ENCODE data around the gene DEF6. TPM values are rescaled to one million over a fixed set of nuclear protein-coding genes. Genes with fewer than 3 reads are reported as not detected.
A peak's percentile ranks its signal among the peaks of the same experiment; 100 is the strongest.

DEF6 gene
- total RNA-seq, 3 donors from 2014 or later (not counting 1 experiment from before 2014, with no cell fraction given) = 232 to 297 (median 241) TPM

GRCh38 chr6:35251949-35252348, 45.7 kb upstream of the DEF6 start:
- TF ChIP-seq CTCF (IDR thresholded peaks at IDR 0.05) = no peak
- Histone ChIP-seq H3K36me3 (ENCODE audit: control insufficient read depth, insufficient read depth, low read length) (no peaks in the 10 kb centered on the region), H3K9me3 (ENCODE audit: control insufficient read depth, insufficient read depth, low read length) (no peaks in the 10 kb centered on the region), H3K4me1 (ENCODE audit: control insufficient read depth, insufficient read depth, low read length) (no peaks in the 10 kb centered on the region), H3K4me3 (ENCODE audit: low read length) (no peak overlapping the region), H3K27me3 (ENCODE audit: control insufficient read depth, insufficient read depth, low read length) (no peaks in the 10 kb centered on the region), H3K27ac (ENCODE audit: low read length) (no peak overlapping the region)
- 100% methylated on average over 2 of the region's 3 CpGs for WGBS (ENCODE audit: insufficient coverage)
- Mint-ChIP-seq H3K27ac (no peak overlapping the region), H3K4me3 (no peak overlapping the region), H3K27me3 (ENCODE audit: low read depth in 2 of 2) (no peaks in the 10 kb centered on the region), H3K36me3 (no peaks in the 10 kb centered on the region), H3K4me1 (peaks cover 4 to 24% of the 10 kb centered on the region in 2 donors), H3K9me3 (no peaks in the 10 kb centered on the region)
- no peak for DNase-seq
- ATAC-seq = no peak
- intact Hi-C loops (cut with micrococcal nuclease) = no loop called here

GRCh38 chr6:35253249-35253648, 44.4 kb upstream of the DEF6 start:
- Histone ChIP-seq H3K4me3 (ENCODE audit: low read length) (no peak overlapping the region), H3K27ac (ENCODE audit: low read length) (no peak overlapping the region), H3K4me1 (ENCODE audit: control insufficient read depth, insufficient read depth, low read length) (peaks cover 3% of the 10 kb centered on the region), H3K9me3 (ENCODE audit: control insufficient read depth, insufficient read depth, low read length) (no peaks in the 10 kb centered on the region), H3K36me3 (ENCODE audit: control insufficient read depth, insufficient read depth, low read length) (no peaks in the 10 kb centered on the region), H3K27me3 (ENCODE audit: control insufficient read depth, insufficient read depth, low read length) (no peaks in the 10 kb centered on the region)
- intact Hi-C loops (cut with micrococcal nuclease) = no loop called here
- ATAC-seq (no peak), DNase-seq (no peak)
- Mint-ChIP-seq H3K27me3 (ENCODE audit: low read depth in 2 of 2) (no peaks in the 10 kb centered on the region), H3K4me3 (no peak overlapping the region), H3K27ac (no peak overlapping the region), H3K9me3 (no peaks in the 10 kb centered on the region), H3K36me3 (no peaks in the 10 kb centered on the region), H3K4me1 (peaks cover 4 to 24% of the 10 kb centered on the region in 2 donors)
- no peak for TF ChIP-seq CTCF (IDR thresholded peaks at IDR 0.05)
- WGBS (ENCODE audit: insufficient coverage) = 87% methylated on average over 1 of the region's 1 CpG

- Mint-ChIP-seq H3K4me1 (peaks cover 37 to 54% of the 10 kb centered on the region in 2 donors), H3K27ac (peak overlapping the region; percentile 92 to 97), H3K9me3 (no peaks in the 10 kb centered on the region), H3K36me3 (no peaks in the 10 kb centered on the region), H3K27me3 (ENCODE audit: low read depth in 2 of 2) (no peaks in the 10 kb centered on the region), H3K4me3 (peak overlapping the region; percentile 94)
- TF ChIP-seq CTCF (IDR thresholded peaks at IDR 0.05) = no peak
- H3K4me1 ChIP-seq (ENCODE audit: control insufficient read depth, insufficient read depth, low read length) = peaks cover 19% of the 10 kb centered on the region
- DNase-seq = peak in 1 of 2 donors; percentile 19
- H3K9me3 ChIP-seq (ENCODE audit: control insufficient read depth, insufficient read depth, low read length) = no peaks in the 10 kb centered on the region
- intact Hi-C loops (cut with micrococcal nuclease) = no loop called here
- 48% methylated on average over 2 of the region's 7 CpGs for WGBS (ENCODE audit: insufficient coverage)
- peak overlapping the region; percentile 80 for H3K4me3 ChIP-seq (ENCODE audit: low read length)
- H3K27ac ChIP-seq (ENCODE audit: low read length) = peak overlapping the region; percentile 94
- H3K36me3 ChIP-seq (ENCODE audit: control insufficient read depth, insufficient read depth, low read length) = no peaks in the 10 kb centered on the region
- ATAC-seq = no peak
- no peaks in the 10 kb centered on the region for H3K27me3 ChIP-seq (ENCODE audit: control insufficient read depth, insufficient read depth, low read length)
Observed at GRCh38 chr6:35258336-35258735, 39.3 kb upstream of the DEF6 start.

GRCh38 chr6:35258858-35259193, 38.8 kb upstream of the DEF6 start:
- Mint-ChIP-seq H3K27me3 (ENCODE audit: low read depth in 2 of 2) (no peaks in the 10 kb centered on the region), H3K27ac (peak overlapping the region; percentile 92 to 97), H3K36me3 (no peaks in the 10 kb centered on the region), H3K4me1 (peaks cover 41 to 57% of the 10 kb centered on the region in 2 donors), H3K4me3 (peak overlapping the region; percentile 94), H3K9me3 (no peaks in the 10 kb centered on the region)
- Histone ChIP-seq H3K36me3 (ENCODE audit: control insufficient read depth, insufficient read depth, low read length) (no peaks in the 10 kb centered on the region), H3K27ac (ENCODE audit: low read length) (peak overlapping the region; percentile 94), H3K4me3 (ENCODE audit: low read length) (peak overlapping the region; percentile 80), H3K4me1 (ENCODE audit: control insufficient read depth, insufficient read depth, low read length) (peaks cover 19% of the 10 kb centered on the region), H3K9me3 (ENCODE audit: control insufficient read depth, insufficient read depth, low read length) (no peaks in the 10 kb centered on the region), H3K27me3 (ENCODE audit: control insufficient read depth, insufficient read depth, low read length) (no peaks in the 10 kb centered on the region)
- intact Hi-C loops (cut with micrococcal nuclease) = no loop called here
- DNase-seq = no peak
- under 1% methylated on average over 20 of the region's 20 CpGs for WGBS (ENCODE audit: insufficient coverage)
- peak; percentile 0 to 6 (median 1) for ATAC-seq
- TF ChIP-seq CTCF (IDR thresholded peaks at IDR 0.05) = no peak
